Fibroblast of mammary gland (primary cell): ENCODE results near the gene SLC27A6.

ENCODE experiments used
- DNase-seq: peaks from one replicate; pipeline ENCODE4 v3.0.0-alpha.2; 2010; ENCODE audit warnings: low read depth
- H3K4me3 ChIP-seq: 2 replicates; pipeline ENCODE4 v1.5.1; 2011; ENCODE audit warnings: low read depth, mild to moderate bottlenecking, low read length, moderate library complexity; ENCODE audit not compliant: control insufficient read depth
- CTCF ChIP-seq: conservative IDR thresholded peaks from 2 replicates; pipeline ENCODE4 v1.5.1; 2011; ENCODE audit warnings: low read depth, low read length, inconsistent platforms; ENCODE audit not compliant: control insufficient read depth, insufficient read depth

Gene SLC27A6

GRCh38 chr5:129046151-129046550 is 80.9 kb downstream of the SLC27A6 start:
- DNase-seq, result peak; percentile 57
- H3K4me3 ChIP-seq, result no peak overlapping the region
- no peak for TF ChIP-seq CTCF

GRCh38 chr5:129048509-129048908 is 83.2 kb downstream of the SLC27A6 start:
- no peak for TF ChIP-seq CTCF
- no peak overlapping the region for H3K4me3 ChIP-seq
- DNase-seq, result no peak

GRCh38 chr5:129049126-129049799 is 84.0 kb downstream of the SLC27A6 start:
- TF ChIP-seq CTCF, result no peak
- H3K4me3 ChIP-seq, result no peak overlapping the region
- peak; percentile 4 for DNase-seq

GRCh38 chr5:129051283-129051682 is 86.0 kb downstream of the SLC27A6 start:
- no peak for DNase-seq
- H3K4me3 ChIP-seq, result no peak overlapping the region
- TF ChIP-seq CTCF, result no peak

GRCh38 chr5:129053438-129053837 is 88.2 kb downstream of the SLC27A6 start:
- no peak for DNase-seq
- no peak overlapping the region for H3K4me3 ChIP-seq
- TF ChIP-seq CTCF, result no peak

- no peak for DNase-seq
- no peak for TF ChIP-seq CTCF
- H3K4me3 ChIP-seq, result no peak overlapping the region
Observed at GRCh38 chr5:129057329-129057728, 92.0 kb downstream of the SLC27A6 start.

GRCh38 chr5:129061849-129062248 is 96.6 kb downstream of the SLC27A6 start:
- no peak for DNase-seq
- no peak for TF ChIP-seq CTCF

More at GRCh38 chr5:129061849-129062248, 96.6 kb downstream of the SLC27A6 start:
- no peak overlapping the region for H3K4me3 ChIP-seq
